Panc1 (cell line): Measurements from ENCODE around the gene COL4A2. TPM values are rescaled to one million over a fixed set of nuclear protein-coding genes. Genes with fewer than 3 reads are reported as not detected.

Experiments
- ATAC-seq: fragments of 200-7000 bp; cut with Tn5 transposase; 2 replicates; pipeline ENCODE4 v1.9.1; 2020; ENCODE audit warnings: mild to moderate bottlenecking, moderate library complexity
- BruUV-seq: library from RNA; stranded (reverse); fragments of 400-500 nt; replicated peaks from 2 replicates; lab custom pipeline; 2021; lab: Mats Ljungman, UMichigan
- CTCF ChIA-PET: fragments of 300-600 bp; sonication (Branson Sonifier 250); formaldehyde crosslinking; loops from one replicate; lab custom pipeline; 2022; ENCODE audit warnings: antibody characterized with exemption; lab: Charles Lee
- POLR2A ChIA-PET: fragments of 300-600 bp; sonication (Branson Sonifier 250); formaldehyde crosslinking; loops from one replicate; lab custom pipeline; 2022; ENCODE audit warnings: antibody characterized with exemption; lab: Charles Lee
- DNase-seq: peaks from one replicate; pipeline ENCODE4 v3.0.0-alpha.2; 2010; ENCODE audit warnings: low read depth, low spot score
- H3K27ac ChIP-seq: 2 replicates; pipeline ENCODE4 v1.5.1; 2011; ENCODE audit warnings: mild to moderate bottlenecking, low read length, inconsistent platforms
- H3K27me3 ChIP-seq: fragments of 200-500 bp; sonication (Bioruptor generic); 2 replicates; pipeline ENCODE4 v1.6.0; 2014; ENCODE audit warnings: low read length, inconsistent platforms; ENCODE audit not compliant: control insufficient read depth, insufficient read depth
- H3K36me3 ChIP-seq: fragments of 200-500 bp; sonication (Bioruptor generic); 2 replicates; pipeline ENCODE4 v1.5.1; 2014; ENCODE audit warnings: inconsistent platforms, mild to moderate bottlenecking, low read length, moderate library complexity; ENCODE audit not compliant: control insufficient read depth, insufficient read depth
- H3K4me1 ChIP-seq: 2 replicates; pipeline ENCODE4 v1.5.1; 2011; ENCODE audit warnings: inconsistent platforms, mild to moderate bottlenecking, low read length, moderate library complexity; ENCODE audit not compliant: control insufficient read depth, insufficient read depth
- H3K4me3 ChIP-seq, 2 experiments: 2 replicates each; pipeline ENCODE4 v1.5.1; 2011 to 2012; ENCODE audit warnings: low read depth in 2 of 2, low read length in 2 of 2, mild to moderate bottlenecking in 2 of 2, inconsistent platforms in 1 of 2, moderate library complexity in 1 of 2
- H3K9me3 ChIP-seq: fragments of 200-500 bp; sonication (Bioruptor generic); 2 replicates; pipeline ENCODE4 v1.5.1; 2014; ENCODE audit warnings: low read depth, mild to moderate bottlenecking, inconsistent platforms, low read length, moderate library complexity; ENCODE audit not compliant: control insufficient read depth, insufficient read depth
- POLR2AphosphoS5 ChIP-seq: IDR thresholded peaks from 2 replicates; pipeline ENCODE4 v1.6.1; 2012; ENCODE audit warnings: mild to moderate bottlenecking, low read depth, low read length, moderate library complexity
- SIN3A ChIP-seq: IDR thresholded peaks from 2 replicates; pipeline ENCODE4 v1.6.1; 2012; ENCODE audit warnings: low read depth, mild to moderate bottlenecking, low read length, moderate library complexity, borderline replicate concordance; ENCODE audit not compliant: insufficient read depth
- TCF7L2 ChIP-seq: IDR thresholded peaks from 2 replicates; pipeline ENCODE4 v1.6.1; 2011; ENCODE audit warnings: mild to moderate bottlenecking, low read depth, low read length, inconsistent platforms
- in situ Hi-C: cut with HindIII; loops from 2 replicates; pipeline ENCODE4 v1.10.0; 2016; ENCODE audit warnings: low sequenced_read_pairs, low pct_unique_long_range_greater_than_20kb
- intact Hi-C: fragments of 100-400 bp; cut with micrococcal nuclease; formaldehyde crosslinking; loops from one replicate; pipeline ENCODE4 v1.10.0; 2022; ENCODE audit not compliant: unreplicated experiment
- total RNA-seq: library from RNA; stranded (reverse); gene quantifications from one replicate; pipeline ENCODE4 v1.2.1, GENCODE V29; 2021; ENCODE audit not compliant: unreplicated experiment
- TF ChIP-seq, protein P1 (sequence below), 2 experiments: IDR thresholded peaks; 2 replicates each; pipeline ENCODE4 v1.6.1; 2011 to 2012; ENCODE audit warnings: low read depth in 2 of 2, control low read depth in 1 of 2, low read length in 1 of 2, mild to moderate bottlenecking in 1 of 2, moderate library complexity in 1 of 2; ENCODE audit not compliant: insufficient read depth in 1 of 2
- TF ChIP-seq, protein P2 (sequence below): fragments of 450-650 bp; IDR thresholded peaks from 2 replicates; pipeline ENCODE4 v1.5.1; 2017; ENCODE audit warnings: mild to moderate bottlenecking

The COL4A2 gene
- total RNA-seq, 1 experiment from 2014 or later, result 3.0 TPM

DNA sequence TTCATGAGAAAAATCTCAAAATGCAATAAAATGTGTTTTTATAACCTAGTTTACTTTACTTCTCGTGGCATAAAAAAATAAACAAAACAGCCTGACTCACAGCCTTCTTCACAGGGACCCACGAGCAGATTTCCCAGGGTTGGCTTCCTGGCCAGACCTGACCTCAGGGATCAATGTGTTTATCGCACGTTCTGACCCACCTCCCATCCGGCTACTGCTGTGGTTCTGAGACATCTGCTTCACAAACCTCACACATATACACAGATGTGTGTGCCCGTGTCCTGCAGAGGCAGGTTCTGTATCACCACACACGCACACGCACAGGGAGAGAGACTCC, 118.3 kb downstream of the COL4A2 start:
- no peak for ATAC-seq
- in situ Hi-C loops (no loop called here), intact Hi-C loops (no loop called here)
- CTCF ChIA-PET, result no interaction called here
- TF ChIP-seq TCF7L2, result no peak
- TF ChIP-seq, protein P1, sequence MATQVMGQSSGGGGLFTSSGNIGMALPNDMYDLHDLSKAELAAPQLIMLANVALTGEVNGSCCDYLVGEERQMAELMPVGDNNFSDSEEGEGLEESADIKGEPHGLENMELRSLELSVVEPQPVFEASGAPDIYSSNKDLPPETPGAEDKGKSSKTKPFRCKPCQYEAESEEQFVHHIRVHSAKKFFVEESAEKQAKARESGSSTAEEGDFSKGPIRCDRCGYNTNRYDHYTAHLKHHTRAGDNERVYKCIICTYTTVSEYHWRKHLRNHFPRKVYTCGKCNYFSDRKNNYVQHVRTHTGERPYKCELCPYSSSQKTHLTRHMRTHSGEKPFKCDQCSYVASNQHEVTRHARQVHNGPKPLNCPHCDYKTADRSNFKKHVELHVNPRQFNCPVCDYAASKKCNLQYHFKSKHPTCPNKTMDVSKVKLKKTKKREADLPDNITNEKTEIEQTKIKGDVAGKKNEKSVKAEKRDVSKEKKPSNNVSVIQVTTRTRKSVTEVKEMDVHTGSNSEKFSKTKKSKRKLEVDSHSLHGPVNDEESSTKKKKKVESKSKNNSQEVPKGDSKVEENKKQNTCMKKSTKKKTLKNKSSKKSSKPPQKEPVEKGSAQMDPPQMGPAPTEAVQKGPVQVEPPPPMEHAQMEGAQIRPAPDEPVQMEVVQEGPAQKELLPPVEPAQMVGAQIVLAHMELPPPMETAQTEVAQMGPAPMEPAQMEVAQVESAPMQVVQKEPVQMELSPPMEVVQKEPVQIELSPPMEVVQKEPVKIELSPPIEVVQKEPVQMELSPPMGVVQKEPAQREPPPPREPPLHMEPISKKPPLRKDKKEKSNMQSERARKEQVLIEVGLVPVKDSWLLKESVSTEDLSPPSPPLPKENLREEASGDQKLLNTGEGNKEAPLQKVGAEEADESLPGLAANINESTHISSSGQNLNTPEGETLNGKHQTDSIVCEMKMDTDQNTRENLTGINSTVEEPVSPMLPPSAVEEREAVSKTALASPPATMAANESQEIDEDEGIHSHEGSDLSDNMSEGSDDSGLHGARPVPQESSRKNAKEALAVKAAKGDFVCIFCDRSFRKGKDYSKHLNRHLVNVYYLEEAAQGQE (IDR thresholded peaks at IDR 0.05; ENCODE audit: insufficient read depth in 1 of 2, low read depth in 2 of 2, low read length in 1 of 2), result no peak
- no peak for TF ChIP-seq SIN3A
- no peak for TF ChIP-seq POLR2AphosphoS5
- TF ChIP-seq, protein P2, sequence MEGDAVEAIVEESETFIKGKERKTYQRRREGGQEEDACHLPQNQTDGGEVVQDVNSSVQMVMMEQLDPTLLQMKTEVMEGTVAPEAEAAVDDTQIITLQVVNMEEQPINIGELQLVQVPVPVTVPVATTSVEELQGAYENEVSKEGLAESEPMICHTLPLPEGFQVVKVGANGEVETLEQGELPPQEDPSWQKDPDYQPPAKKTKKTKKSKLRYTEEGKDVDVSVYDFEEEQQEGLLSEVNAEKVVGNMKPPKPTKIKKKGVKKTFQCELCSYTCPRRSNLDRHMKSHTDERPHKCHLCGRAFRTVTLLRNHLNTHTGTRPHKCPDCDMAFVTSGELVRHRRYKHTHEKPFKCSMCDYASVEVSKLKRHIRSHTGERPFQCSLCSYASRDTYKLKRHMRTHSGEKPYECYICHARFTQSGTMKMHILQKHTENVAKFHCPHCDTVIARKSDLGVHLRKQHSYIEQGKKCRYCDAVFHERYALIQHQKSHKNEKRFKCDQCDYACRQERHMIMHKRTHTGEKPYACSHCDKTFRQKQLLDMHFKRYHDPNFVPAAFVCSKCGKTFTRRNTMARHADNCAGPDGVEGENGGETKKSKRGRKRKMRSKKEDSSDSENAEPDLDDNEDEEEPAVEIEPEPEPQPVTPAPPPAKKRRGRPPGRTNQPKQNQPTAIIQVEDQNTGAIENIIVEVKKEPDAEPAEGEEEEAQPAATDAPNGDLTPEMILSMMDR, result no peak
- DNase-seq, result no peak
- Histone ChIP-seq H3K36me3 (no peaks in the 10 kb centered on the region), H3K4me3 (no peak overlapping the region), H3K4me1 (no peaks in the 10 kb centered on the region), H3K9me3 (no peaks in the 10 kb centered on the region), H3K27ac (no peak overlapping the region), H3K27me3 (no peaks in the 10 kb centered on the region)
- no TSS peak for BruUV-seq
- POLR2A ChIA-PET, result no interaction called here

DNA sequence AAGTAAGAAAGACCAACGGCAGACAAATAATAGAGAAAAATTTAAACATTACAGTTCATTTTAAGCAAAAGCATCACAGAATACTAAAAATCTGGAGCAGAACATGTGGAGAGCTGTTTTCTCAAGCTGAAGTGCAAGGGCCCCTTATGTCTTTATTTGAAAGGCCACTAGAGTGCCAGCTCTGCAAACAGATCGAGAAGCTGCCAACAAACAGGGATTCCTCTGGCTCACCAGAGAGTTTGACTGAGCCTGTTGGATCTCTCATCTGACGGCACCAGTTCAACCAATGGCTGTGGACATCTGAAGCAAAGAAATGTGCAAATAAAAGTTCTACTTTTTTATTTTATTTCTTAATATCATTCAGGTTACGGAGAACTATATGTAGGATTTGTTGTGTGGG, 119.7 kb downstream of the COL4A2 start:
- no peak overlapping the region for H3K27ac ChIP-seq
- BruUV-seq, result no TSS peak
- TF ChIP-seq, protein P2, result no peak
- TF ChIP-seq POLR2AphosphoS5, result no peak
- no peak for TF ChIP-seq SIN3A
- TF ChIP-seq TCF7L2, result no peak
- DNase-seq (no peak), ATAC-seq (no peak)
- POLR2A ChIA-PET, result no interaction called here
- no peaks in the 10 kb centered on the region for H3K36me3 ChIP-seq
- no peaks in the 10 kb centered on the region for H3K9me3 ChIP-seq
- no peaks in the 10 kb centered on the region for H3K4me1 ChIP-seq
- CTCF ChIA-PET, result no interaction called here
- H3K27me3 ChIP-seq, result no peaks in the 10 kb centered on the region
- H3K4me3 ChIP-seq, result no peak overlapping the region
- intact Hi-C loops (no loop called here), in situ Hi-C loops (no loop called here)
